Activated CD4-positive, CD25-positive, alpha-beta regulatory T cell treated with anti-CD3 and anti-CD28 coated beads, Interleukin-2, amount 50 U/mL, for 24 hours (primary cell): ENCODE results near the gene NCF2.
A peak's percentile ranks its signal among the peaks of the same experiment; 100 is the strongest.

Experiments used
- ATAC-seq, 2 donors: fragments of 150-1000 bp; cut with Tn5 transposase; one replicate each; pipeline ENCODE4 v1.10.0; 2021; ENCODE audit warnings: mild to moderate bottlenecking in 1 of 2, moderate library complexity in 1 of 2

NCF2 gene

DNA sequence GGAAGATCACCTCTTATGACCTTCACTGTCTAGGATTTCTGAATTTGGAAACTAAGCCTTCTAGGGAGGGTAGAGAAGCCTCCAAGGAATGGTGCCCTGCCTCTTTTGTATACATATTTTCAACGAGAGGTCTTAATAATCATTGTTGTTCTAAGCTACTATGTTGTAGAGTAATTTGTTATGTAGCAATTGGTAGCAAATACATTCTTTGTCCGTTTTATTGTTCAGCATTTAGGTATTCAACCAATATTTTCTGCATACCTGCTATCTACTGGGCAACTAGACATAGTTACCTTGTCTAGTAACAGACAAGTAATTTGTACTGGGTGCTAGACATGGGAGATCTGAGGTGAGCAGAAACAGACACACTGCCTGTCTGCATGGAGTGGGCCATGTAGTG lies 20.8 kb upstream of the NCF2 start:
- no peak for ATAC-seq

GRCh38 chr1:183609759-183610452 lies 19.6 kb upstream of the NCF2 start:
- no peak for ATAC-seq

DNA sequence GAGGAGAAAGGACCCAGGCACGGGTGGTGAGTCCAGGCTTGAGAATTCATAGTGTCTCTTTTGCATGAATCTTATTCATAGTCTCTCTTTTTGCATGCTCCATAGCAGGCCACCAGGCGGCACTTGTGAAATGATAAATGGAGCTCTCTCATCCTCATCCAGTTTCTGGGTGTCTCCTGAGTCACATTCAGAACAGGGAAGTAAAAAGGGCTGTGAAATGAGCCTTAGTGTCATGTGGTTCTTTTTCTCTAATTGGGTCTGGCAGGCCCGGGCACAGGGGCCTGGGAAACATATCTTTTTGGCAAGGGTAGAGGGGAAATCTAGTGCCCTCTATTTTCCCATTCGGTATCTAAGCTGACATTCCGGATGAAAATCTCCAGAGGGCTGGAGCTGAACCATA lies 19.1 kb upstream of the NCF2 start:
- peak in 1 of 2 donors; percentile 30 for ATAC-seq

GRCh38 chr1:183607322-183607980 lies 17.2 kb upstream of the NCF2 start:
- ATAC-seq, result no peak

DNA sequence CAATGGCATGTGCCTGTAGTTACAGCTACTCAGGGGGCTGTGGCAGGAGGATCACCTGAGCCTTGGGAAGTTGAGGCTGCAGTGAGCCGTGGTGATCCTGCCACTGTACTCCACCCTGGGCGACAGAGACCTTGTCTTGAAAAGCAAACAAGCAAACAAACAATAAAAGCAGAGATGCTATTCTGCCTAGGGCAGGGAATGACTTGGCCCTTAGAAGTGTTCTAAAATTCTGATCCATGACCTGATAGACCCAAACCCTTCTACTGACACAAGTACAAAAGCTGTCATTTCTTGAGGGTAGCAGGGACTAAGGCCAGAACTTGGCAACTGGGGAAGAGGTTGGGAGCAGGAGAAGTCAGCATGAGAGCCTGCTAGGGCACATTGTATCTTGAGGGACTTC lies 15.6 kb upstream of the NCF2 start:
- no peak for ATAC-seq

DNA sequence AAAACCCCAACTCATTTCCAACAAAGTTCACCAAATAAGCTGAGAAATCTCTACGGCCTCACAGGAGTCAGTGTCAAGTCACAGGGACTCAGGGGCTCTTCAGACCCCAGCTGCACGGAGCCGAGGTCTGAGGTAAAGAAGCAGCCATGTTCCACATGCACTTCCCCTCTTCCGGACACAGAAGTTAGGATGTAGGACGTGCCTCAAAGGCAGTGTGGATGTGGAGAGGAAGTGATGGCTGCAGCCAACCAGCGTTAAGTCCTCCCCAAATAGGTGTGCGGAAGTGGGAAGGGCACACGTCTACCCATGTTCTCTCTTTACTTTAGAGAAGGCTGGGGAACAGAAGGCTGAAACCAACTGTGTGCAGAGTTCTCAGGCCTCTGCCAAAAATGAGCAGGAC lies 14.6 kb upstream of the NCF2 start:
- no peak for ATAC-seq

GRCh38 chr1:183604038-183604808 lies 14.0 kb upstream of the NCF2 start:
- peak in 1 of 2 donors; percentile 23 for ATAC-seq

DNA sequence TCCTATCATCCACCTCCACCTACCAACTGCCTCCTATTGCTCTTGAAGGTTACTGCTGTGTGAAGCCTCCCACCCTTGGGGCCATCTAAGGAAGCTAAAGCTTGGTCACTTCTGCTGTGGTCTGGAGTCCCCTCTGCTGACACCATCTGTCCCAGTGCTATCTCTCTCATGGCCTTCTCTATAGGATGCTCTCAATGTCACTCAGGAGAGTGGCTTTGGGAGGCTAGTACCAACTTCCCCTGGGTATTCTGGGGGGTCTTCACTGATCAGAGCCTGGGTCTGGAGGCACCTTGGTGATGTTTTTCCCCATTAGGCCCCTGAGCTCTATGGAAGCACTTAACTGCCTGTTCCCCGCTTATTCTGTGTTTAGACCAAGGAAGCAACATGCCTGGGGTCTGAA lies 12.3 kb upstream of the NCF2 start:
- ATAC-seq, result no peak

GRCh38 chr1:183600634-183601033 lies 10.4 kb upstream of the NCF2 start:
- no peak for ATAC-seq

- ATAC-seq, result no peak
Measured at GRCh38 chr1:183600136-183600535, 9.9 kb upstream of the NCF2 start.

GRCh38 chr1:183598386-183598785 lies 8.1 kb upstream of the NCF2 start:
- peak in 1 of 2 donors; percentile 56 for ATAC-seq

- no peak for ATAC-seq
Measured at GRCh38 chr1:183597656-183598347, 7.5 kb upstream of the NCF2 start.

DNA sequence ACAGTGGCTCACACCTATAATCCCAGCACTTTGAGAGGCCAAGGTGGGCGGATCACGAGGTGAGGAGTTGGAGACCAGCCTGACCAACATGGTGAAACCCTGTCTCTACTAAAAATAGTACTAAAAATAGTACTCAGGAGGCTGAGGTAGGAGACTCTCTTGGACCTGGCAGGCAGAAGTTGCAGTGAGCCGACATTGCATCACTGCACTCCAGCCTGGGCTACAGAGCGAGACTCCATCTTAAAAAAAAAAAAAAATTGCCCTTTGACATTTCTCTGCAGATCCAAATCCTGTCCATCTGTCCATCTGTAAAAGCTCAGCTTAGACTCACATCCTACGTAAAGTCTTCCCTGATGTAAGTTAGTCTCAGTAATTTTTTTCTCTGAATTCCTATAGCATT lies 6.2 kb upstream of the NCF2 start:
- no peak for ATAC-seq

DNA sequence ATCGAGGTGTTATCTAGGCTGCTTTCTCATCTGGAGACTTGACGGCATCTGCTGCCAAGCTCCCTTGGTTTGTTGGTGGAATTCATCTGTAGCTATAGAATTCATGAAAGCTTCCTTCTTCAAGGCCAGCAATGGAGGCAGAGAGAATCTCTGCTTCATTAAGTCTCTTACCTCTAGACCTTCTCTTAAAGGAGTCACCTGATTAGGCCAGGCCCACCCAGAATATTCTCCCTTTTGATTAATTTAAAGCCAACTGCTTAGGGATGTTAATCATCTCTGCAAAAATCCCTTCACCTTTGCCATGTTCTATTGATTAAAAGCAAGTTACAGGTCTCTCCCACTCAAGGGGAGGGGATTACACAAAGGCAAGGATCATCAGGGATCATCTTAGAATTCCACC lies 5.3 kb upstream of the NCF2 start:
- no peak for ATAC-seq

DNA sequence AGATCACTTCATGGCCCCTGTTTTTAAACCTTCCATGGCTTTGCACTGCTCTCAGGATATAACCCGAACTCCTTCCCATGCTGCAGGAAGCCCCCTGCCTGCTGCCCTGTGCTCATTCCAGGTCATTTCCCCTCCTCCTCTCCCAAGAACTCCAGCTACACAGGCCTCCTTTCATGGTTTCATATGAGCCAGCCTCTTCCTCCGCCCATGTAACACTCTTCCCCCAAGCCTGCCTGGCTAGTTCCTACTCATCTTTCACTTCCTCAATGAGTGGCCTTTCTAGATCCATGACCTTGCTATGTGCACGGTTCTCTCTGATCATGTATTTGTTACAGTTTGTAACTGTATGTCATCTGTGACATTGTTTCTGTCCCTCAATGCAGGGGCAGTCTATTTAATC lies 3.1 kb upstream of the NCF2 start:
- peak in 1 of 2 donors; percentile 14 for ATAC-seq

DNA sequence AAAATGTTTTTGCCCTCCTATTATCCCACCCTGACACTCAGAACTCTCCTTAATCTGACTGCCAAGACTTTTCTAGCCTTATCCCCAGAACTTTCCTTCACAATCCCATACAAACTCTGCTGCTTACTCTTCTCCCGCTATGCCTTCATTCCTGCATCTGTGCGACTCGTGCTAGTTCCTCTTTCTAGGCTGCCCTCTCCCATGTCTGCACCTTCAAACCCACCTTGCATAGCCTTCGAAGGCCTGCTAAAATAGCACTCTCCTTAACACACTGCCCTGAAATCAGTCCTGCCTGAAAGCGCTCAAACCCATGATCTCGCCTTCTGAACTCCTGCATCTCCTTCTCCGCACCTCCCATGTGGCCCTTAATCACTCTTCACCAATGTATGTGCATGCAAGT lies 2.5 kb upstream of the NCF2 start:
- ATAC-seq, result no peak

DNA sequence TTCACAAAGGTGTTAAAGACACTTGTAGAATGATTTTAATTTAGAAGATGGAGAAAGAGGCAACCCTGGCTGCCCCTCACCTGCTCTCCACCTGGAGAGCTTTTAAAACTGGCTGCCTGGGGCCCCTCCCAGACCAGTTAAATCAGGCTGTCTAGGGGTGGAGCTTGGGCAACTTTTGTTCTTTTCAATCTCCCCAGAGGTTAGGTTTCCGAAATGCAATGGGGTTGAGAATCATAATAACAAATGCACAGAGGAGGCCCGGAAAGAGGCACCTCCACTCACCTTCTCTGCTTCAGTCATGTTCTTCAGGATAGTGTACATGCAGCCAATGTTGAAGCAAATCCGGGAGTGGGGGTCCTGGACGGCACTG lies 400 bp downstream of the NCF2 start:
- ATAC-seq, result no peak

DNA sequence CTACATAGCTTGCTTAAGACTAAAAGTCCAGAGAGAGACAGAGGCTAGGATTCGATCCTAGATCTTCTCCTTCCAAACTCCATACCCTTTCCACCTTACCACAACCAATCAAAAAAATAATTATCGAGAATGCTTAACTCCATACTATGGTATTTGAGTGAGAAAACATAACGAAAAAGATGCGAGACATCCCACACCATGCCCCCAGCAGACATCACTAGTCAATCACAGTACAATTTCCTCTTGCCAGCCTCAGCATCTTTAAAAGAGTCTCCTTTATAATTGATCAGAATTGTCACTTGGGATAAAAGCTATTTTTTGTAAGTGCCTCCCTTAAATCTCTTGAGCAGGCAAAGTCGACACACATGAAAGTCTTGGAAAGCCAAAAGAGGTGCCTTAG lies 875 bp downstream of the NCF2 start:
- no peak for ATAC-seq

GRCh38 chr1:183588827-183589226 lies 1.4 kb downstream of the NCF2 start:
- no peak for ATAC-seq

GRCh38 chr1:183586926-183587325 lies 3.3 kb downstream of the NCF2 start:
- no peak for ATAC-seq

DNA sequence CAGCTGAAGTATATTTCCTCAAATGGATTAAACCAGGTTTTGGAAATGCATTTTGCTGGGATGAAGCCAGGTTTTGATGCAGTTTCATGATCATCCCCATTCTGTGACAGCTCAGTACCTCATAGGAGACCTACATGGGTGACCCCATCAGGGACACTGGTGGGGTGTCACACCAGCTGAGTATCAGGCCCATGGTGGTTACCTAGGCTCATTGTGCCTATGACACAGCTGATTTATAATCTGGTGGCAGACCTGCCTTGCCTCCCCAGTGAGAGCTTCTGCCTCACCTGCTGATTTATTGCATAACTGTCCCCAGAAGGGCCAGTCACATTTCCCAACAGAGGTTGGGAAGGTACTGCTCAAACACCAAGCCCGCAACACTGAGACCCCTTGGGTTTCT lies 3.8 kb downstream of the NCF2 start:
- no peak for ATAC-seq

GRCh38 chr1:183585038-183585437 lies 5.2 kb downstream of the NCF2 start:
- no peak for ATAC-seq

- ATAC-seq, result no peak
Measured at GRCh38 chr1:183584147-183584546, 6.1 kb downstream of the NCF2 start.
